ENCODE data around the gene NTRK2.

DNA sequence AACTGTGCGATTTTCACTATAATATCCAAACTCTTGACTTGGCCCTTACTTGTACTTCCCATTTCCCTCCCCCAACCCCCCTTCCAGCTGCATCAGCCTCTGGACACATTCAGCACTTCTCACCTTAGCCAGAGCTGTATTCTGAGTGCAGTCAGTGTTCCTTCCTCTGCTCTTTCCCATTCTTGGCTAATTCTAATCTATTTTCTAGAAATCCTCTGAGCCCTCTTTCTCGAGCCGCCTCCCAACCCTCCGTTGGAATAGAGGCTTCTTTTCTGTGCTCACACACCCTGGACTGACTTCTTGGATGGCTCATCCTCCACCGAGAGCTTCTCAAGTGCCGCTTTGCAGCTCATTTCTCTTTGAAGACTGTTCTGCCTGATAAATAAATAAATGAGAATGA lies 188.8 kb downstream of the NTRK2 start:
- TF ChIP-seq CTCF (conservative IDR thresholded peaks at IDR 0.05 in 1 of 2, IDR thresholded peaks at IDR 0.05 in 1 of 2; ENCODE audit: extremely low read depth in 1 of 2, insufficient read depth in 1 of 2, low read depth in 1 of 2, low read length in 2 of 2) (no peak), EZH2 (IDR thresholded peaks at IDR 0.05; ENCODE audit: borderline replicate concordance, low read length) (no peak)

Data from mammary epithelial cell (primary cell).